Astrocyte (in vitro differentiated cells and primary cell): ENCODE measurements around the gene SBK3. TPM values are rescaled to one million over a fixed set of nuclear protein-coding genes. Genes with fewer than 3 reads are reported as not detected.

Experiments used
- DNase-seq: peaks from one replicate; pipeline ENCODE4 v3.0.0-alpha.2; 2010; ENCODE audit warnings: low read depth
- FAIRE-seq: peaks from 2 replicates; lab custom pipeline; 2011; peaks lifted over from hg19 to GRCh38; lab: Jason Lieb, UNC
- H2AFZ ChIP-seq: 2 replicates; pipeline ENCODE4 v1.6.0; 2012; ENCODE audit warnings: low read depth, low read length, inconsistent platforms
- H3K27ac ChIP-seq: 2 replicates; pipeline ENCODE4 v1.5.1; 2011; ENCODE audit warnings: low read depth, low read length, inconsistent platforms
- H3K27me3 ChIP-seq: 2 replicates; pipeline ENCODE4 v1.6.0; 2011; ENCODE audit warnings: low read length, inconsistent platforms; ENCODE audit not compliant: insufficient read depth
- H3K36me3 ChIP-seq: 2 replicates; pipeline ENCODE4 v1.5.1; 2011; ENCODE audit warnings: low read length, inconsistent platforms; ENCODE audit not compliant: insufficient read depth
- H3K4me1 ChIP-seq: 2 replicates; pipeline ENCODE4 v1.5.1; 2011; ENCODE audit warnings: low read length, inconsistent platforms; ENCODE audit not compliant: insufficient read depth
- H3K4me2 ChIP-seq: 2 replicates; pipeline ENCODE4 v1.6.0; 2012; ENCODE audit warnings: low read length, inconsistent platforms
- H3K4me3 ChIP-seq: 2 replicates; pipeline ENCODE4 v1.5.1; 2011; ENCODE audit warnings: low read depth, mild to moderate bottlenecking, low read length, inconsistent platforms; ENCODE audit not compliant: insufficient read depth
- H3K79me2 ChIP-seq: 2 replicates; pipeline ENCODE4 v1.6.0; 2012; ENCODE audit warnings: mild to moderate bottlenecking, low read length, inconsistent platforms; ENCODE audit not compliant: insufficient read depth
- H3K9ac ChIP-seq: 2 replicates; pipeline ENCODE4 v1.6.0; 2012; ENCODE audit warnings: mild to moderate bottlenecking, low read length, inconsistent platforms
- H3K9me3 ChIP-seq: 2 replicates; pipeline ENCODE4 v1.5.1; 2012; ENCODE audit warnings: low read depth, mild to moderate bottlenecking, low read length, inconsistent platforms; ENCODE audit not compliant: insufficient read depth
- H4K20me1 ChIP-seq: 2 replicates; pipeline ENCODE4 v1.6.0; 2012; ENCODE audit warnings: low read length, inconsistent platforms; ENCODE audit not compliant: insufficient read depth
- H3K27ac Mint-ChIP-seq: one replicate; pipeline ENCODE4 v1.8.0; 2021; ENCODE audit warnings: mild to moderate bottlenecking, mixed read lengths; ENCODE audit not compliant: unreplicated experiment
- H3K27me3 Mint-ChIP-seq: one replicate; pipeline ENCODE4 v1.8.0; 2021; ENCODE audit warnings: low read depth, mixed read lengths; ENCODE audit not compliant: unreplicated experiment
- H3K36me3 Mint-ChIP-seq: one replicate; pipeline ENCODE4 v1.8.0; 2021; ENCODE audit warnings: low read depth, mixed read lengths; ENCODE audit not compliant: unreplicated experiment
- H3K4me1 Mint-ChIP-seq: one replicate; pipeline ENCODE4 v1.8.0; 2021; ENCODE audit warnings: low read depth, mixed read lengths; ENCODE audit not compliant: unreplicated experiment
- H3K4me3 Mint-ChIP-seq: one replicate; pipeline ENCODE4 v1.8.0; 2021; ENCODE audit warnings: mild to moderate bottlenecking, moderate library complexity, mixed read lengths; ENCODE audit not compliant: unreplicated experiment
- H3K9me3 Mint-ChIP-seq: one replicate; pipeline ENCODE4 v1.8.0; 2021; ENCODE audit warnings: mild to moderate bottlenecking, mixed read lengths; ENCODE audit not compliant: unreplicated experiment
- EZH2 ChIP-seq: IDR thresholded peaks from 2 replicates; pipeline ENCODE4 v1.6.1; 2012; ENCODE audit warnings: mild to moderate bottlenecking, low read length, inconsistent platforms; ENCODE audit not compliant: insufficient read depth
- total RNA-seq: library from RNA; stranded (reverse); gene quantifications from 2 replicates; pipeline ENCODE4 v1.2.1, GENCODE V29; 2021
- TF ChIP-seq, protein P1 (sequence below): IDR thresholded peaks from 2 replicates; pipeline ENCODE4 v1.5.1; 2011; ENCODE audit warnings: low read depth, mild to moderate bottlenecking, inconsistent platforms, low read length, moderate library complexity; ENCODE audit not compliant: insufficient read depth

SBK3 gene
- total RNA-seq, 1 donor from 2014 or later, result 0.91 TPM

DNA sequence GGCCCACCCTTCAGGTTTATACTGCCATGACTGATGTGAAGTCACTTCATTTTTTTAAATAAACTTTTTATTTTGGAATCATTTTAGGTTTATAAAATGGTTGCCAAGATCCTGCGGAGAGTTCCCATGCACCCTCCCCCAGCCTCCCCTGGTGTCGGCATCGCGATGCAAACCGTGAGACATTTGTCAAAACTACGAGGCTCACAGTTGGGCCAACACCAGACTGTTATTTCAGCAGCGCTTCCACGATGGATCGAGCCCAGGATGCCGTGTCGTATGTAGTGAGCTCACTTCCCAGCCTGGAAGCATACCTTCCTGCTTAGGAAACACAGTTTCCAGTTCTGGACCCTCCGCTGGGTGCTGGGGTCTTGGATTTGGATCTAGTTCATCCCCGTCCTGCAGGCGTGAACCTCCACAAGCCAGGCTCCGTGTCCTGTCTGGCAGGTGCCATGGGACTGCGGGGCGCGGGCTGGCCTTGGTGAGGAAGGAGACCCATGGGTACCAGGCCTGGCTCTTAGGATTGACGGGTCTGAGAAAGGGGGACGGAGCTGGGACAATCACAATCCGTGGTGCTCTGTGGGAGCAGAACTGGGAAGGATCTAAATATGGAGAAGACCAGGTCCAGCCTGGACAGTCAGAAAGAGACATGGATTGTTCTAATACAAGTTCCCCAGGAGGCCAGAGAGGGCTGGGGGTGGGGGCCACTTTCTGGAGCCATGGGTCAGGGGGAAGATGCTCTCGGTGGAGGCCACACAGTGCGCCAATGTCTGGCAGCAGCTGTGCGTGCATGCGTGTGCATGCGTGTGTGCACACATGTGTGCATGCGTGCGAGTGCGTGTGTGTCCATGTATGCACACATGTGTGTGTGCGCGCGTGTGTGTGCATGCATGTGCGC is 6.0 kb downstream of the SBK3 start:
- H3K27ac Mint-ChIP-seq, result no peak overlapping the region
- no peak for TF ChIP-seq EZH2
- TF ChIP-seq, protein P1, sequence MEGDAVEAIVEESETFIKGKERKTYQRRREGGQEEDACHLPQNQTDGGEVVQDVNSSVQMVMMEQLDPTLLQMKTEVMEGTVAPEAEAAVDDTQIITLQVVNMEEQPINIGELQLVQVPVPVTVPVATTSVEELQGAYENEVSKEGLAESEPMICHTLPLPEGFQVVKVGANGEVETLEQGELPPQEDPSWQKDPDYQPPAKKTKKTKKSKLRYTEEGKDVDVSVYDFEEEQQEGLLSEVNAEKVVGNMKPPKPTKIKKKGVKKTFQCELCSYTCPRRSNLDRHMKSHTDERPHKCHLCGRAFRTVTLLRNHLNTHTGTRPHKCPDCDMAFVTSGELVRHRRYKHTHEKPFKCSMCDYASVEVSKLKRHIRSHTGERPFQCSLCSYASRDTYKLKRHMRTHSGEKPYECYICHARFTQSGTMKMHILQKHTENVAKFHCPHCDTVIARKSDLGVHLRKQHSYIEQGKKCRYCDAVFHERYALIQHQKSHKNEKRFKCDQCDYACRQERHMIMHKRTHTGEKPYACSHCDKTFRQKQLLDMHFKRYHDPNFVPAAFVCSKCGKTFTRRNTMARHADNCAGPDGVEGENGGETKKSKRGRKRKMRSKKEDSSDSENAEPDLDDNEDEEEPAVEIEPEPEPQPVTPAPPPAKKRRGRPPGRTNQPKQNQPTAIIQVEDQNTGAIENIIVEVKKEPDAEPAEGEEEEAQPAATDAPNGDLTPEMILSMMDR, result no peak
- H3K9me3 Mint-ChIP-seq, result peaks cover 2% of the 10 kb centered on the region

GRCh38 chr19:55538132-55538531 is 7.2 kb downstream of the SBK3 start:
- Histone ChIP-seq H3K9ac (no peak overlapping the region), H3K79me2 (no peaks in the 10 kb centered on the region)

More for the DNA sequence above, 6.0 kb downstream of the SBK3 start:
- no peak for FAIRE-seq
- Histone ChIP-seq H3K4me2 (no peak overlapping the region), H2AFZ (no peak overlapping the region), H3K4me3 (no peak overlapping the region), H3K4me1 (no peaks in the 10 kb centered on the region), H3K27me3 (no peaks in the 10 kb centered on the region), H4K20me1 (no peaks in the 10 kb centered on the region), H3K79me2 (no peaks in the 10 kb centered on the region), H3K9me3 (no peaks in the 10 kb centered on the region), H3K36me3 (no peaks in the 10 kb centered on the region), H3K27ac (no peak overlapping the region), H3K9ac (no peak overlapping the region)
- peaks cover 2% of the 10 kb centered on the region for H3K4me1 Mint-ChIP-seq
- DNase-seq, result no peak
- no peak overlapping the region for H3K4me3 Mint-ChIP-seq
- peaks cover 8% of the 10 kb centered on the region for H3K27me3 Mint-ChIP-seq
- no peaks in the 10 kb centered on the region for H3K36me3 Mint-ChIP-seq

More at GRCh38 chr19:55538132-55538531, 7.2 kb downstream of the SBK3 start:
- H3K4me3 ChIP-seq, result no peak overlapping the region
- Mint-ChIP-seq H3K36me3 (no peaks in the 10 kb centered on the region), H3K9me3 (peaks cover 2% of the 10 kb centered on the region), H3K27ac (no peak overlapping the region), H3K4me3 (no peak overlapping the region), H3K27me3 (peaks cover 5% of the 10 kb centered on the region), H3K4me1 (peaks cover 2% of the 10 kb centered on the region)
- no peaks in the 10 kb centered on the region for H4K20me1 ChIP-seq
- no peaks in the 10 kb centered on the region for H3K27me3 ChIP-seq
- peak overlapping the region; percentile 41 for H3K4me2 ChIP-seq
- FAIRE-seq, result no peak
- H3K36me3 ChIP-seq, result no peaks in the 10 kb centered on the region
- DNase-seq, result no peak
- H2AFZ ChIP-seq, result no peak overlapping the region
- H3K4me1 ChIP-seq, result no peaks in the 10 kb centered on the region
- TF ChIP-seq EZH2, result no peak
- TF ChIP-seq, protein P1, result no peak
- H3K9me3 ChIP-seq, result no peaks in the 10 kb centered on the region
- no peak overlapping the region for H3K27ac ChIP-seq
